HFFc6 (cell line): ENCODE measurements around the gene RTP3. TPM values are rescaled to one million over a fixed set of nuclear protein-coding genes. Genes with fewer than 3 reads are reported as not detected.
"Not testable (repeated sequence)": the region's sequence is repeated elsewhere in the genome, so short reads cannot be mapped to it uniquely, and the experiment has no call there.

Source experiments
- DNase-seq: peaks from one replicate; pipeline ENCODE4 v3.0.0-alpha.2; 2018
- H3K27ac Mint-ChIP-seq: 2 replicates; pipeline ENCODE4 v1.8.0; 2020; ENCODE audit warnings: mild to moderate bottlenecking, mixed read lengths
- H3K27me3 Mint-ChIP-seq: 2 replicates; pipeline ENCODE4 v1.8.0; 2021; ENCODE audit warnings: mild to moderate bottlenecking, moderate library complexity, mixed read lengths; ENCODE audit not compliant: insufficient read depth
- H3K36me3 Mint-ChIP-seq: 2 replicates; pipeline ENCODE4 v1.8.0; 2021; ENCODE audit warnings: low read depth, mixed read lengths
- H3K4me1 Mint-ChIP-seq: 2 replicates; pipeline ENCODE4 v1.8.0; 2020; ENCODE audit warnings: low read depth, mixed read lengths
- H3K4me3 Mint-ChIP-seq: 2 replicates; pipeline ENCODE4 v1.8.0; 2020; ENCODE audit warnings: mild to moderate bottlenecking, moderate library complexity, mixed read lengths
- H3K9me3 Mint-ChIP-seq: 2 replicates; pipeline ENCODE4 v1.8.0; 2020; ENCODE audit warnings: mild to moderate bottlenecking, mixed read lengths
- CTCF ChIP-seq: fragments of 200-600 bp; sonication (generic); IDR thresholded peaks from 2 replicates; pipeline ENCODE4 v1.5.0; 2021; ENCODE audit warnings: antibody characterized with exemption, mild to moderate bottlenecking
- total RNA-seq, 6 experiments: library from RNA; stranded (reverse); fragmentation: NEBNext Ultra II Directional; extraction: Animal tissue kit (Norgen Biotek cat#: 25700); gene quantifications; 2 replicates in 1 of 6; 3 replicates in 5 of 6; pipeline ENCODE4 v1.2.3, GENCODE V29; 2021

RTP3 gene
- total RNA-seq, 6 experiments from 2014 or later = not detected

- DNase-seq = no peak
- Mint-ChIP-seq H3K4me1 (peaks cover 49% of the 10 kb centered on the region), H3K4me3 (no peak overlapping the region), H3K9me3 (no peaks in the 10 kb centered on the region), H3K36me3 (peaks cover 4% of the 10 kb centered on the region; the same call in 1 of the 2 replicates), H3K27ac (no peak overlapping the region), H3K27me3 (no peaks in the 10 kb centered on the region; the same call in 1 of the 2 replicates)
- TF ChIP-seq CTCF = no peak
These were observed 39.0 kb downstream of the RTP3 start for GRCh38 chr3:46536758-46537157.

DNA sequence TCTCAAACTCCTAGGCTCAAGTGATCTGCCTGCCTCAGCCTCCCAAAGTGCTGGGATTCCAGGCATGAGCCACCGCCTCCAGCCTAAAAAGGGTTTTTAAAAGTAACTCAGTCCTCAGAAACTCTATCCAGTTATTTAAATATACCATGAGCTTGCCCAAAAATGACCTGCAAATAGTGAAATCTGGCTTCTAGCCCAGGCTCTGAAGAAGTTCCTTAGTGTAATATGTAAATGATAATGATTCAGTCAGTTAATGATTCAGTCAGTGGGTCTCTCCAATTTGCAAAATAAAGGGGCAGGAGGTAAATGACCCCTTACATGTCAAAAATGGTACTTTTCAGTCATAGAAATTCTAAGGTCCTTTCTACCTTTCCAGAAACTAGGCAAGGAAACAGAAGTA is 39.5 kb downstream of the RTP3 start:
- no peak overlapping the region for H3K27ac Mint-ChIP-seq
- no peak overlapping the region for H3K4me3 Mint-ChIP-seq
- no peak for TF ChIP-seq CTCF
- H3K9me3 Mint-ChIP-seq = no peaks in the 10 kb centered on the region
- DNase-seq = no peak
- H3K27me3 Mint-ChIP-seq = no peaks in the 10 kb centered on the region; the same call in 1 of the 2 replicates
- H3K4me1 Mint-ChIP-seq = peaks cover 55% of the 10 kb centered on the region
- H3K36me3 Mint-ChIP-seq = peaks cover 4% of the 10 kb centered on the region; the same call in 1 of the 2 replicates

DNA sequence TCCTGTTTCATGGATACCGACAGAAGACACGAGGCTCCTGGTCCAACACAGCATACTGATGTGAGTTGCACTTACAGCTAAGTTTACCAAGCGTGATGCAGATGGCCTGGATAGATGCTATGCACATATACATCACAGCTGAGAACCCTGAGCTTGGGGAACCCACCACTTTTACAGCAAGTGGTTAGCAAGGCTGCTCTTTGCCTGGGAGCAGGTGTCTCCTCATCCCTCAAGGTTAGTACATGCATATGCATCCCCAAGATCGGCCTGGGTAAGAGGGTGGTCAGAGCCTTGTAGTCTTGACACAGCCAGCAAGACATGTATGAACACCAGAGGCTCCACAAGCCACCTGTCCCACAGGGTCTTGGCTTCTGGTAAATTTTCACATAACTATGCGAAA is 40.0 kb downstream of the RTP3 start:
- H3K4me1 Mint-ChIP-seq = peaks cover 60% of the 10 kb centered on the region
- DNase-seq = no peak
- TF ChIP-seq CTCF = no peak
- H3K36me3 Mint-ChIP-seq = peaks cover 4% of the 10 kb centered on the region; the same call in 1 of the 2 replicates
- H3K27me3 Mint-ChIP-seq = no peaks in the 10 kb centered on the region; the same call in 1 of the 2 replicates
- H3K4me3 Mint-ChIP-seq = no peak overlapping the region
- H3K27ac Mint-ChIP-seq = peak overlapping the region; percentile 23; the same call in 1 of the 2 replicates
- no peaks in the 10 kb centered on the region for H3K9me3 Mint-ChIP-seq

- not testable (repeated sequence) for H3K9me3 Mint-ChIP-seq, H3K27me3 Mint-ChIP-seq, DNase-seq, H3K36me3 Mint-ChIP-seq, H3K27ac Mint-ChIP-seq
- peak overlapping the region; percentile 72 for H3K4me3 Mint-ChIP-seq
- peaks cover 65% of the 10 kb centered on the region for H3K4me1 Mint-ChIP-seq
These were observed 40.6 kb downstream of the RTP3 start for GRCh38 chr3:46538425-46538802.

- Mint-ChIP-seq H3K36me3 (peaks cover 4% of the 10 kb centered on the region; the same call in 1 of the 2 replicates), H3K27ac (peak overlapping the region; percentile 62), H3K9me3 (no peaks in the 10 kb centered on the region), H3K4me1 (peaks cover 69% of the 10 kb centered on the region), H3K4me3 (peak overlapping the region; percentile 72), H3K27me3 (no peaks in the 10 kb centered on the region; the same call in 1 of the 2 replicates)
- DNase-seq = peak; percentile 62
- TF ChIP-seq CTCF = no peak
These were observed 41.1 kb downstream of the RTP3 start for GRCh38 chr3:46538803-46539442.

DNA sequence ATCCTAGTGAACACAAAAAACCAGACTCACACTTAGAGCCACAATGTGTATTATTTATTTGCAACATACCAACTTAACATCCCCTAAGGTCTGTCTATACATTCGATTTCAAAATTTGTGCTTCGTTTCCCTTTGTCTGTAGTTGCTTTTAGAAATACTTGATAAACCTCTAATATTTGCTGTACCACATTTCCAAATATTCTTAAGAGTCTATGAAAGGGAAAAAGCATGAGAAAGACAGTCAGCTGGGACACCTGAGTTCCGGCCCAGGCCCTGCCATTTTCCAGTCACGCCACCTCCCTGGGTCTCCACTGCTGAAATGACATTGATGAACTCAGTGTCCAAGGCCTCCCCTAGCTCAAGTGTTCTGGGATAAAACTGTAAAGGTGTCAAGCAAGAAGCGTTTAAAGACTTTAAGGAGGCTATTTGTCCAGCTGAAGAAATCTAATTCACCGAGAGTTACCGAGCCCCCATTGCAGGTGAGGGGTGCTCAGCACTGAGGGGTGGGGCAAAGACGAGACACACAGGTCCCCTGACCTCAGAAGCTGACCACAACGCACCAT is 41.7 kb downstream of the RTP3 start:
- H3K9me3 Mint-ChIP-seq = no peaks in the 10 kb centered on the region
- H3K36me3 Mint-ChIP-seq = peaks cover 4% of the 10 kb centered on the region; the same call in 1 of the 2 replicates
- H3K27me3 Mint-ChIP-seq = no peaks in the 10 kb centered on the region; the same call in 1 of the 2 replicates
- H3K27ac Mint-ChIP-seq = peak overlapping the region; percentile 62
- H3K4me1 Mint-ChIP-seq = peaks cover 75% of the 10 kb centered on the region
- no peak for DNase-seq
- peak overlapping the region; percentile 72 for H3K4me3 Mint-ChIP-seq
- no peak for TF ChIP-seq CTCF
